Naive thymus-derived CD8-positive, alpha-beta T cell (primary cell): ENCODE measurements around the gene TDRD15. TPM values are rescaled to one million over a fixed set of nuclear protein-coding genes. Genes with fewer than 3 reads are reported as not detected.
"Not testable (repeated sequence)": the region's sequence is repeated elsewhere in the genome, so short reads cannot be mapped to it uniquely, and the experiment has no call there.

ENCODE experiments used
- ATAC-seq, 2 donors: fragments of 150-1000 bp; cut with Tn5 transposase in 1 of 2; sonication (Bioruptor Pico), chemical (Tn5 transposase) in 1 of 2; 1 replicate in 1 of 2; 2 replicates in 1 of 2; pipeline ENCODE4 v1.10.0; 2021; ENCODE audit warnings: mild to moderate bottlenecking in 2 of 2, moderate library complexity in 2 of 2
- POLR2A ChIA-PET: fragments of 350-600 bp; sonication (Branson Sonifier 250); formaldehyde crosslinking; loops from one replicate; lab custom pipeline; 2021; ENCODE audit warnings: antibody characterized with exemption; lab: Charles Lee
- DNase-seq, 10 donors: peaks; one replicate each; pipeline versions ENCODE4 v3.0.0 to v3.0.0-alpha.2; 2020 to 2022
- H3K27ac Mint-ChIP-seq, 10 donors: one replicate each; pipeline ENCODE4 v1.8.0; 2020 to 2022; ENCODE audit warnings: mild to moderate bottlenecking in 10 of 10, mixed read lengths in 10 of 10, moderate library complexity in 4 of 10, inconsistent platforms in 1 of 10
- H3K27me3 Mint-ChIP-seq, 5 donors: one replicate each; pipeline ENCODE4 v1.8.0; 2021 to 2022; ENCODE audit warnings: mixed read lengths in 5 of 5
- H3K36me3 Mint-ChIP-seq, 3 donors: one replicate each; pipeline ENCODE4 v1.8.0; 2020 to 2022; ENCODE audit warnings: mixed read lengths in 3 of 3, mild to moderate bottlenecking in 2 of 3, inconsistent platforms in 1 of 3
- H3K4me1 Mint-ChIP-seq, 4 donors: one replicate each; pipeline ENCODE4 v1.8.0; 2021 to 2022; ENCODE audit warnings: mixed read lengths in 4 of 4
- H3K4me3 Mint-ChIP-seq, 10 donors: one replicate each; pipeline ENCODE4 v1.8.0; 2020 to 2022; ENCODE audit warnings: mild to moderate bottlenecking in 10 of 10, mixed read lengths in 10 of 10, moderate library complexity in 6 of 10, inconsistent platforms in 1 of 10
- H3K9me3 Mint-ChIP-seq, 9 donors: one replicate each; pipeline ENCODE4 v1.8.0; 2020 to 2022; ENCODE audit warnings: mixed read lengths in 9 of 9, mild to moderate bottlenecking in 3 of 9, inconsistent platforms in 1 of 9, moderate library complexity in 1 of 9
- polyA plus RNA-seq, 3 donors: library from polyadenylated mRNA; unstranded; fragments of 300-500 nt; fragmentation: Illumina TruSeq; gene quantifications; one replicate each; pipeline ENCODE4 v1.2.3, GENCODE V29; 2021
- total RNA-seq, 8 experiments: library from RNA in 2 of 8; stranded (reverse) in 2 of 8; gene quantifications; one replicate each; pipeline ENCODE4 v1.2.3 and lab custom pipeline; 2021 to 2026

TDRD15 gene
- total and polyA plus RNA-seq, 5 experiments from 2014 or later = not detected

GRCh38 chr2:21102356-21102755 is 21.4 kb upstream of the TDRD15 start:
- Mint-ChIP-seq H3K9me3 (no peaks in the 10 kb centered on the region), H3K27me3 (peaks cover 0 to 7% (median 0%) of the 10 kb centered on the region in 5 donors), H3K4me1 (peaks cover 0 to 2% (median 0%) of the 10 kb centered on the region in 4 donors), H3K4me3 (no peak overlapping the region), H3K36me3 (no peaks in the 10 kb centered on the region), H3K27ac (no peak overlapping the region)
- DNase-seq (no peak), ATAC-seq (no peak)
- POLR2A ChIA-PET = no interaction called here

DNA sequence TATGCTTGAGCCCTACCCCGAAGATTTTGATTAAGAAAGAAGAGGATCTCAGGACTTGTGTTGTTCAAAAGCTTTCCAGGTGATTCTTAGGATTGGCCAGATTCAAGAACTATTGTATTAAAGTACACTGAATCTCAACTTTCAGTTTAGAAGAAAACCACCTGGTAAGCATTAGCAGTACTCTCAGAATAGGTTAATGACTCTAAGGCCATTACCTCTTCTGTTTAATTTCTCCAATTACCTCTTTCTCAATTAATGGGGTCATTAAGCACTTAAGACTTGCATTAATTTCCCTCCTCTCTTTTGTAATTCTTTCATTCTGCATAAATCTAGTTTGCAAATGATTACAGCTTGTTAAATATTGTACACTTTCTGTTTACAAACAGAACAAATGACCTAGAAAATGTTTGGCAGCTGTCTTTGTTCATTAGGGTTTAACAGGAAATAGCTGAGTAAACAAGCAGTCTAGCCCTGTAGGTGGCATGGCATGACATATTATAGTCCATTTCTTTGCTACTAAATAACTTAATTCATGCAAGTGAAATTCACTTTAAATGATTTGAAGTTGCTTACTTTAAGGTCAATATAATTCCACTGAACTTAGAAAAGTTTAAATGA is 20.4 kb upstream of the TDRD15 start:
- Mint-ChIP-seq H3K27ac (no peak overlapping the region), H3K36me3 (no peaks in the 10 kb centered on the region), H3K27me3 (peaks cover 0 to 7% (median 2%) of the 10 kb centered on the region in 5 donors), H3K9me3 (no peaks in the 10 kb centered on the region), H3K4me3 (no peak overlapping the region), H3K4me1 (peaks cover 0 to 2% (median 0%) of the 10 kb centered on the region in 4 donors)
- DNase-seq (no peak), ATAC-seq (no peak)
- POLR2A ChIA-PET = no interaction called here

GRCh38 chr2:21104030-21104660 is 19.6 kb upstream of the TDRD15 start:
- peaks cover 0 to 7% (median 2%) of the 10 kb centered on the region in 5 donors for H3K27me3 Mint-ChIP-seq
- POLR2A ChIA-PET = no interaction called here
- no peaks in the 10 kb centered on the region for H3K36me3 Mint-ChIP-seq
- ATAC-seq (no peak), DNase-seq (no peak)
- H3K4me1 Mint-ChIP-seq = peaks cover 0 to 2% (median 0%) of the 10 kb centered on the region in 4 donors
- no peak overlapping the region for H3K4me3 Mint-ChIP-seq
- no peaks in the 10 kb centered on the region for H3K9me3 Mint-ChIP-seq
- no peak overlapping the region for H3K27ac Mint-ChIP-seq

DNA sequence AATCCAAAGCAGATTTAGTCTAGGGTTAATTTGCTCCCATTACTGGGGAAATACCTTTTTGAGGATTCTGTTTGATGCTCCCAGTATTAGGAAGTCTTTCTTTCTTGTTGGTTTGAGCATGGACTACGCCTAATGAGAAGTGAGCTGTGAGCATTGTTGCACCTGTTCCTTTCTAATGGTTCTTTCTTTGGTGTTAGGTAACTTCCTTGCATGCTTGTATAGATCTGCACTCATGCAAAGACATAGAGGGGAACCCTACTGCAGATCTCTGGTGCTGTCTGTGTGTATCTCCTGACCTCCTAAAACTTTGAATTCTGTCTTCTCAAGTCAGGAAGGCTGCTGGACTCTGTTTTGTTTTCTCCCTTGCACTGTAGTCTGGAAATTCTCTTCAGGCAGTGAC is 12.8 kb upstream of the TDRD15 start:
- POLR2A ChIA-PET = no interaction called here
- no peak overlapping the region for H3K4me3 Mint-ChIP-seq

DNA sequence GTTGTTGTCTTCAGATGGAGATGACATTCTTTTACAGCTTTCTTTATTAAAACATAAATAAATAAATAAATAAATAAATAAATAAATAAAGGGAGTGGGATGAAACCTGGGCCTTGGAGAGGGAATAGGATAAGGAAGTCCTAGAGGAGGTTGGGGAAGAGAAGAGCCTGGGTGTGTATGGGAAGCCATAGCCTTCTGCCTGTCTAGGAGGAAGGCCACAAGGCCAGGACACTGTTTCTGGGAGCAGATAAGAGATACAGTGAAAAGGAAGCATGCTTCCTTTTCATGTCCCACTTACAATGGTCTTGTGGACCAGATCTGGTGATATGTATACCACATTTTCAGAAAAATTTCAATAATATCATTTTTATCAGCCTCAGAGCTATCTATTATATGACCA is 6.1 kb upstream of the TDRD15 start:
- H3K27ac Mint-ChIP-seq = no peak overlapping the region
- H3K36me3 Mint-ChIP-seq = no peaks in the 10 kb centered on the region
- POLR2A ChIA-PET = no interaction called here
- peaks cover 2 to 39% (median 16%) of the 10 kb centered on the region in 5 donors for H3K27me3 Mint-ChIP-seq
- peaks cover 0 to 4% (median 0%) of the 10 kb centered on the region in 9 donors for H3K9me3 Mint-ChIP-seq
- H3K4me1 Mint-ChIP-seq = no peaks in the 10 kb centered on the region
- DNase-seq (no peak), ATAC-seq (no peak)
- no peak overlapping the region for H3K4me3 Mint-ChIP-seq

More for the DNA sequence above, 12.8 kb upstream of the TDRD15 start:
- Mint-ChIP-seq H3K27ac (no peak overlapping the region), H3K36me3 (no peaks in the 10 kb centered on the region), H3K9me3 (no peaks in the 10 kb centered on the region), H3K4me1 (no peaks in the 10 kb centered on the region), H3K27me3 (peaks cover 0 to 46% (median 10%) of the 10 kb centered on the region in 5 donors)
- no peak for DNase-seq
- no peak for ATAC-seq

DNA sequence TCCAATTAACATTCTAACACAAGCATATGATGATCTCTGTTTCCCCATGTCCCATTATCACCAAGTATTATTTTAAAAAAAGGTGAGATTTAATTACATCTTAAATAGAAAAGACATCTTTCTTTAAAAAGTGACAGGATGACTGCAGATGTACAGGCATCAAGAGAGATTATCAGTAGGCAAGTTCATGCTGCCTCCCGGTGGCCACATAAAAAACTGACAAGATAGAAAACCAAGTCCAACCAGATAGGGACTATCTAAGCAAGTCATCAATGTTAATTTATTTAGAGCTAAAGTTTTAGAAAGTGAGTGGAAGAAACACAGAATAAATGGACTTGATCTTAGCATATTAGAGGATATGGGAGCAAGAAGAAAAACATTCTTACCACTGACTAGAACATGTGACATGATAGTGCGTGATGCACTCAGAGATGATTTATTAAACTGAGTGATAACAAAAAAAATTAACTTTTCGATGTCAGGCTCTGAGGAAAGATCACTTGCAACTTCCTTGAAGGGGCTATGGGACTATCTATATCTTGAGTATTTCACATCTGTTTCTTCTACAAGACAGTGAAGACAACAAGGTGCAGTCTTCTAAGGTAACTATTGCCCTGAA is 5.4 kb upstream of the TDRD15 start:
- POLR2A ChIA-PET = no interaction called here
- no peak overlapping the region for H3K27ac Mint-ChIP-seq
- H3K36me3 Mint-ChIP-seq = no peaks in the 10 kb centered on the region
- ATAC-seq = no peak
- H3K27me3 Mint-ChIP-seq = peaks cover 2 to 32% (median 13%) of the 10 kb centered on the region in 5 donors
- H3K4me1 Mint-ChIP-seq = no peaks in the 10 kb centered on the region
- H3K4me3 Mint-ChIP-seq = no peak overlapping the region
- DNase-seq = no peak
- H3K9me3 Mint-ChIP-seq = peaks cover 0 to 4% (median 0%) of the 10 kb centered on the region in 9 donors

GRCh38 chr2:21131861-21132260 is 8.1 kb downstream of the TDRD15 start:
- POLR2A ChIA-PET = no interaction called here
- Mint-ChIP-seq H3K4me1 (no peaks in the 10 kb centered on the region), H3K27me3 (peaks cover 0 to 2% (median 0%) of the 10 kb centered on the region in 5 donors)

DNA sequence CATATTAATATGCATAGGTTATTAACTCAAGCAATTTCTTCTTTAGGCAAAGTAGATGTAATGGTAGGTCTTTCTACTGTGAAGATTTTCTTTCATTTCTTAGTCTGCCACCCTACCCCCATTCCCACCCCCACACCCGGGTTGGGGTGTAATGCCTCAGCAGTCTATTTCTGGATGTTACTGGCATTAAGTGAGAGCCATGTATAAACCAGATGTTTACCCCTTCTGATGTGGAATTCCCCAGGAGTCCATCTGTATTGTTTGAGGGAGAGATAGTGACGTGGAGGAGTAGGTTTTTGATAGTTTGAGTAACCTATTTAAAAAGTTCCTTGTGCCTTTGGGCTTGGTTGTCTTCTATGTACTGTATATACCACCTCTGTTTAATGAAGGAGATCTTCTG is 11.8 kb downstream of the TDRD15 start:
- Mint-ChIP-seq H3K4me1 (no peaks in the 10 kb centered on the region), H3K27ac (no peak overlapping the region), H3K36me3 (no peaks in the 10 kb centered on the region), H3K27me3 (peaks cover 0 to 4% (median 0%) of the 10 kb centered on the region in 5 donors), H3K4me3 (no peak overlapping the region), H3K9me3 (peaks cover 0 to 2% (median 0%) of the 10 kb centered on the region in 9 donors)
- POLR2A ChIA-PET = no interaction called here
- no peak for DNase-seq
- no peak for ATAC-seq

More at GRCh38 chr2:21131861-21132260, 8.1 kb downstream of the TDRD15 start:
- ATAC-seq (no peak), DNase-seq (no peak)
- Mint-ChIP-seq H3K9me3 (peaks cover 0 to 2% (median 0%) of the 10 kb centered on the region in 9 donors), H3K36me3 (no peaks in the 10 kb centered on the region), H3K4me3 (no peak overlapping the region), H3K27ac (no peak overlapping the region)

DNA sequence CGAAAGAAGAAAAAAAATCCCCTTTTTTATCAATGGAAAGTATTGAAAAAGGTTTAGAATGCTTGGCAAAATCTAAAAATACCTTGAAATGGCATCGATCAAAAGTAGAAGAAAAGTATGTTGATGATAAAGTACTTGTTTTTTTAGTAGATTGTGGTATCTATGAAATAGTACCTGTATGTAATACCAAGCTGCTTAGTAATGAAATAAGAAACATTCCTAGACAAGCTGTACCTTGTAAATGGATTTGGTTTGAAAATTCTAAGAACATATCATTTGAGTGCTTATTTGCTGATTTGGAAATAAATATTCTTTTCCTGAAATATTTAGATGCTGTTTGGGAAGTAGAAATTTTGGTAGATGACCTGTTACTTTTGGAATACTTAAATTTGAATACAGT is 18.4 kb downstream of the TDRD15 start:
- POLR2A ChIA-PET = no interaction called here
- DNase-seq (no peak), ATAC-seq (no peak)
- Mint-ChIP-seq H3K36me3 (no peaks in the 10 kb centered on the region), H3K27me3 (peaks cover 0 to 2% (median 0%) of the 10 kb centered on the region in 5 donors), H3K4me3 (no peak overlapping the region), H3K4me1 (no peaks in the 10 kb centered on the region), H3K27ac (no peak overlapping the region), H3K9me3 (peaks cover 0 to 2% (median 0%) of the 10 kb centered on the region in 9 donors)

- H3K4me3 Mint-ChIP-seq = no peak overlapping the region
- peaks cover 0 to 7% (median 3%) of the 10 kb centered on the region in 5 donors for H3K27me3 Mint-ChIP-seq
Observed at GRCh38 chr2:21146638-21147037, 22.9 kb downstream of the TDRD15 start.

GRCh38 chr2:21148718-21149117 is 24.9 kb downstream of the TDRD15 start:
- DNase-seq (no peak), ATAC-seq (no peak)
- Mint-ChIP-seq H3K27ac (no peak overlapping the region), H3K4me1 (no peaks in the 10 kb centered on the region), H3K27me3 (peaks cover 0 to 15% (median 3%) of the 10 kb centered on the region in 5 donors), H3K9me3 (peaks cover 0 to 10% (median 0%) of the 10 kb centered on the region in 9 donors), H3K4me3 (no peak overlapping the region), H3K36me3 (no peaks in the 10 kb centered on the region)
- POLR2A ChIA-PET = no interaction called here

More at GRCh38 chr2:21146638-21147037, 22.9 kb downstream of the TDRD15 start:
- Mint-ChIP-seq H3K9me3 (peaks cover 0 to 10% (median 0%) of the 10 kb centered on the region in 9 donors), H3K27ac (no peak overlapping the region), H3K36me3 (no peaks in the 10 kb centered on the region), H3K4me1 (no peaks in the 10 kb centered on the region)
- ATAC-seq (no peak), DNase-seq (no peak)
- POLR2A ChIA-PET = no interaction called here

DNA sequence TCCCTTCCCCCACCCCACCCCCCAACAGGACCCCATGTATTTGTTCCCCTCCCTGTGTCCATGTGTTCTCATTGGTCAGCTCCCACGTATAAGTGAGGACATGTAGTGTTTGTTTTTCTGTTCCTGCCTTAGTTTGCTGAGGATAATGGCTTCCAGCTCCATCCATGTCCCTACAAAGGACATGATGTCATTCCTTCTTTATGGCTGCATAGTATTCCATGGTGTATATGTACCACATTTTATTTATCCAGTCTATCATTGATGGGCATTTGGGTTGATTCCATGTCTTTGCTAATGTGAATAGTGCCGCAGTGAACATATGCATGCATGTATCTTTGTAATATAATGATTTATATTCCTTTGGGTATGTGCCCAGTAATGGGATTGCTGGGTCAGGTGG is 27.5 kb downstream of the TDRD15 start:
- Mint-ChIP-seq H3K27me3 (peaks cover 0 to 15% (median 3%) of the 10 kb centered on the region in 5 donors), H3K9me3 (peaks cover 0 to 10% (median 0%) of the 10 kb centered on the region in 9 donors)
- H3K4me1 Mint-ChIP-seq, H3K36me3 Mint-ChIP-seq, DNase-seq, H3K27ac Mint-ChIP-seq, H3K4me3 Mint-ChIP-seq, ATAC-seq, POLR2A ChIA-PET: not testable (repeated sequence)
